OCI-LY1 (cell line): Measurements from ENCODE around the gene ADAM8.

Experiments used
- H2AFZ ChIP-seq: fragments of 200-600 bp; sonication (generic), shearing (Covaris generic); 2 replicates; pipeline ENCODE4 v1.6.0; 2014; ENCODE audit warnings: antibody characterized with exemption, mild to moderate bottlenecking, low read length
- H3F3A ChIP-seq: fragments of 200-600 bp; sonication (generic), shearing (Covaris generic); 2 replicates; pipeline ENCODE4 v1.6.0; 2014; ENCODE audit warnings: mild to moderate bottlenecking, antibody characterized with exemption, low read length, moderate library complexity; ENCODE audit not compliant: insufficient read depth
- H3K27ac ChIP-seq: fragments of 200-600 bp; sonication (generic); 2 replicates; pipeline ENCODE4 v1.5.1; 2014; ENCODE audit warnings: low read length, mixed run types, mild to moderate bottlenecking, low read depth; ENCODE audit not compliant: poor library complexity, severe bottlenecking
- H3K27me3 ChIP-seq: fragments of 200-600 bp; sonication (generic); 2 replicates; pipeline ENCODE4 v1.6.0; 2014; ENCODE audit warnings: antibody characterized with exemption, mild to moderate bottlenecking, low read length, moderate library complexity; ENCODE audit not compliant: insufficient read depth
- H3K36me3 ChIP-seq: fragments of 200-600 bp; sonication (generic); 2 replicates; pipeline ENCODE4 v1.6.1; 2014; ENCODE audit warnings: mild to moderate bottlenecking, antibody characterized with exemption, low read length, moderate library complexity, mixed read lengths; ENCODE audit not compliant: insufficient read depth
- H3K4me1 ChIP-seq: fragments of 200-600 bp; sonication (generic); 2 replicates; pipeline ENCODE4 v1.5.1; 2014; ENCODE audit warnings: mild to moderate bottlenecking, low read length, moderate library complexity; ENCODE audit not compliant: insufficient read depth, severe bottlenecking
- H3K4me2 ChIP-seq: fragments of 200-600 bp; sonication (generic), shearing (Covaris generic); 2 replicates; pipeline ENCODE4 v1.6.1; 2014; ENCODE audit warnings: low read length
- H3K4me3 ChIP-seq: fragments of 200-600 bp; sonication (generic); 2 replicates; pipeline ENCODE4 v1.5.1; 2014; ENCODE audit warnings: low read length, low read depth, mild to moderate bottlenecking, mixed read lengths; ENCODE audit not compliant: poor library complexity, severe bottlenecking
- H3K79me2 ChIP-seq: fragments of 200-600 bp; shearing (Covaris generic); 2 replicates; pipeline ENCODE4 v1.6.1; 2016; ENCODE audit warnings: mixed run types, low read length, mixed read lengths; ENCODE audit not compliant: insufficient read depth
- H3K9ac ChIP-seq: fragments of 200-600 bp; sonication (generic), shearing (Covaris generic); 2 replicates; pipeline ENCODE4 v1.6.1; 2014; ENCODE audit warnings: mild to moderate bottlenecking, low read length, mixed read lengths
- H3K9me2 ChIP-seq: fragments of 200-600 bp; sonication (generic), shearing (Covaris generic); 2 replicates; pipeline ENCODE4 v1.6.1; 2014; ENCODE audit warnings: low read depth, mild to moderate bottlenecking, low read length, mixed read lengths
- H3K9me3 ChIP-seq: fragments of 200-600 bp; shearing (Covaris generic); 2 replicates; pipeline ENCODE4 v1.6.1; 2014; ENCODE audit warnings: low read length, mixed read lengths
- H4K20me1 ChIP-seq: fragments of 200-600 bp; sonication (generic), shearing (Covaris generic); 2 replicates; pipeline ENCODE4 v1.6.0; 2016; ENCODE audit warnings: mild to moderate bottlenecking, low read length; ENCODE audit not compliant: insufficient read depth
- CTCF ChIP-seq: fragments of 200-600 bp; sonication (generic), shearing (Covaris generic); IDR thresholded peaks from 2 replicates; pipeline ENCODE4 v1.5.1; 2017; ENCODE audit warnings: mild to moderate bottlenecking, antibody characterized with exemption, low read length, moderate library complexity, mixed read lengths
- EZH2 ChIP-seq: fragments of 200-600 bp; sonication (generic), shearing (Covaris generic); IDR thresholded peaks from 2 replicates; pipeline ENCODE4 v1.8.0; 2017; ENCODE audit warnings: borderline replicate concordance, mixed run types, mild to moderate bottlenecking, antibody characterized with exemption, low read length, moderate library complexity, mixed read lengths

The ADAM8 gene

DNA sequence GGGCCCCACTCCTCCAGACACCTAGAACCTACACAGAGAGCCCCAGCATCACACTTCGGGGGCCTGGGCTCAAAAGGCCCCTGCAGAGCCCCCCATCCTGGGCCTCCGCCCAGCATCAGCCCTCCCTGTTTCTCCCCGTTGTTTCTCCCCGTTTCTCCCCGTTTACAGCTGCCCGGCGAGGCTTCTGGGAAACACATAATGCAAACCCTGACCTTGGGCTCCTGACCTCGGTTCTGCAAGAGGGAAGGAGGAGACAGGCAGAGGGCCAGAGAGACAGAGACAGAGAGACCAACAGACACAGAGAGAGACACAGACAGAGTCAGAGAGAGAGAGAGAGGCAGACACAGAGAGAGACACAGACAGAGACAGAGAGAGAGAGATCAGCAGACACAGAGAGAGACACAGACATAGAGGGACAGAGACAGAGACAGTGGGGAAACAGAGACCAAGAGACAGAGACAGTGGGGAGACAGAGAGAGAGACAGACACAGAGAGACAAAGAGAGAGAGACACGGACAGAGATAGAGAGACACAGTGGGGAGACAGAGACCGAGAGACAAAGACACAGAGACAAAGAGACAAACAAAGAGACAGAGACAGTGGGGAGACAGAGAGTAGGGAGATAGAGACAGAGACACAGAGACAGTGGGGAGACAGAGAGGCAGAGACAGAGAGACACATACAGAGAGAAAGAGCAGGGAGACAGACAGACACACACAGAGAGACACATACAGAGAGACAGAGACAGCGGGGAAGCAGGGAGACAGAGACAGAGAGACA is 26.5 kb downstream of the ADAM8 start:
- TF ChIP-seq CTCF: no peak
- no peak for TF ChIP-seq EZH2
- H3K4me3 ChIP-seq: no peak overlapping the region
- H3K9me2 ChIP-seq: no peaks in the 10 kb centered on the region
- no peak overlapping the region for H2AFZ ChIP-seq
- no peaks in the 10 kb centered on the region for H3K4me1 ChIP-seq
- peaks cover 8% of the 10 kb centered on the region for H3K27me3 ChIP-seq
- H3K27ac ChIP-seq: no peak overlapping the region
- no peaks in the 10 kb centered on the region for H3K79me2 ChIP-seq
- H3F3A ChIP-seq: no peaks in the 10 kb centered on the region
- no peak overlapping the region for H3K4me2 ChIP-seq
- no peaks in the 10 kb centered on the region for H4K20me1 ChIP-seq
- no peak overlapping the region for H3K9ac ChIP-seq
- H3K9me3 ChIP-seq: no peaks in the 10 kb centered on the region
- H3K36me3 ChIP-seq: no peaks in the 10 kb centered on the region

DNA sequence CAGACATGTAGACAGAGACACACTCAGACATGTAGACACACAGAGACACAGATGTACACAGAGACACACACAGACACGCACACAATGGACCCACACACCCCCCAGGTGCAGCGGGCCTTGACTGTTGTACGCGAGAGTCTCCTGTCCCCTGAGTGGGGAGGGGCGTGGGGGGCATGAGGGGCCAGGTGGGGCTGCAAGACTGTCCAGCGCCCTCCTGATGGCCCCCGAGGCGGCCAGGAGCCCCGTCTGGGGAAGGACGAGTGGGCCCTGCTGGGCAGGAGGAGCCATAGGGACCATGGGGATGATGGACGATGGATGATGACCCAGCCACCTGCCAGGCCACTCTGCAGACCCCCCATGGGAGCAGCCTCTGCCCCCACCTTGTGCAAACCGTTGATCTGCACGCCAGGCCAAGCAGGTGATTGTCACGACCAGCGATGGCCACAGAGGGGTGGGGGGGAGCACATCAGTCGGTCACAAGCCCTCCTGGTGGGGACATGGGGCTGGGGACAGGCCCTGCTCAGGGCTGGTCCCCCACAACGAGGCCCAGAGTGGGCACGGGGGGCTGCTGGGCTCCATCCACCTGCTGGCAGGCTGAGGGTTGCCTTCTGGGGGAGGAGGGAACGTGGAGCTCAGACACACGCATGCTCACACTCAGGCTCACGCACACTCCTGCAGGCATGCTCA is 27.4 kb downstream of the ADAM8 start:
- Histone ChIP-seq H3K9me2 (no peaks in the 10 kb centered on the region), H3K27me3 (peaks cover 8% of the 10 kb centered on the region), H2AFZ (no peak overlapping the region), H3K4me2 (no peak overlapping the region), H3K79me2 (no peaks in the 10 kb centered on the region), H3K36me3 (no peaks in the 10 kb centered on the region), H3K4me3 (no peak overlapping the region), H3K9ac (no peak overlapping the region), H3F3A (no peaks in the 10 kb centered on the region), H3K27ac (no peak overlapping the region), H4K20me1 (no peaks in the 10 kb centered on the region), H3K9me3 (no peaks in the 10 kb centered on the region), H3K4me1 (no peaks in the 10 kb centered on the region)
- TF ChIP-seq EZH2: no peak
- TF ChIP-seq CTCF: no peak

GRCh38 chr10:133248334-133248715 is 28.3 kb downstream of the ADAM8 start:
- Histone ChIP-seq H3K27me3 (peaks cover 8% of the 10 kb centered on the region), H4K20me1 (no peaks in the 10 kb centered on the region), H3K4me2 (no peak overlapping the region), H3K9me2 (no peaks in the 10 kb centered on the region), H3K9ac (no peak overlapping the region), H3K79me2 (no peaks in the 10 kb centered on the region), H2AFZ (no peak overlapping the region), H3K27ac (no peak overlapping the region), H3K4me1 (no peaks in the 10 kb centered on the region), H3K4me3 (no peak overlapping the region), H3F3A (no peaks in the 10 kb centered on the region), H3K36me3 (no peaks in the 10 kb centered on the region), H3K9me3 (no peaks in the 10 kb centered on the region)
- TF ChIP-seq CTCF: no peak
- TF ChIP-seq EZH2: no peak
